Endothelial cell of umbilical vein (primary cell): ENCODE data around the gene GSTO2. TPM values are rescaled to one million over a fixed set of nuclear protein-coding genes. Genes with fewer than 3 reads are reported as not detected.

ENCODE experiments used
- BruUV-seq: library from RNA; stranded (reverse); fragments of 400-500 nt; replicated peaks from 2 replicates; lab custom pipeline; 2021; lab: Mats Ljungman, UMichigan
- CTCF ChIA-PET: fragments of 300-600, 350-600 bp; sonication (Branson Sonifier 250); formaldehyde crosslinking; loops from one replicate; lab custom pipeline; 2021; ENCODE audit warnings: antibody characterized with exemption, inconsistent platforms; lab: Charles Lee
- POLR2A ChIA-PET: fragments of 300-600, 350-600 bp; sonication (Branson Sonifier 250); formaldehyde crosslinking; loops from one replicate; lab custom pipeline; 2021; ENCODE audit warnings: antibody characterized with exemption, inconsistent platforms; lab: Charles Lee
- DNase-seq: peaks from one replicate; pipeline ENCODE4 v3.0.0-alpha.2; 2011; ENCODE audit warnings: low read depth, low spot score
- FAIRE-seq: peaks from 2 replicates; lab custom pipeline; 2011; peaks lifted over from hg19 to GRCh38; lab: Jason Lieb, UNC
- H2AFZ ChIP-seq: 2 replicates; pipeline ENCODE4 v1.6.0; 2012; ENCODE audit warnings: low read depth, low read length, control low read depth, inconsistent platforms
- H3K27ac ChIP-seq: 2 replicates; pipeline ENCODE4 v1.5.1; 2011; ENCODE audit warnings: low read depth, mild to moderate bottlenecking, control low read depth, low read length, moderate library complexity; ENCODE audit not compliant: insufficient read depth
- H3K27me3 ChIP-seq, 2 experiments: 2 replicates each; pipeline versions ENCODE4 v1.6.0 to v1.6.1; 2011; ENCODE audit warnings: low read length in 2 of 2, mixed read lengths in 1 of 2; ENCODE audit not compliant: control insufficient read depth in 2 of 2, insufficient read depth in 2 of 2
- H3K36me3 ChIP-seq, 2 experiments: 2 replicates in 1 of 2; 3 replicates in 1 of 2; pipeline ENCODE4 v1.5.1; 2011; ENCODE audit warnings: low read length in 2 of 2, mild to moderate bottlenecking in 1 of 2, moderate library complexity in 1 of 2; ENCODE audit not compliant: control insufficient read depth in 2 of 2, insufficient read depth in 2 of 2; ENCODE audit errors: extremely low read depth in 1 of 2
- H3K4me1 ChIP-seq: 3 replicates; pipeline ENCODE4 v1.5.1; 2011; ENCODE audit warnings: mild to moderate bottlenecking, low read length; ENCODE audit not compliant: control insufficient read depth, insufficient read depth; ENCODE audit errors: extremely low read depth
- H3K4me2 ChIP-seq: 2 replicates; pipeline ENCODE4 v1.6.1; 2011; ENCODE audit warnings: low read length, control low read depth, mixed read lengths; ENCODE audit not compliant: insufficient read depth
- H3K4me3 ChIP-seq, 3 experiments: fragments of 200-600 bp in 1 of 3; sonication (generic), shearing (Covaris generic) in 1 of 3; replicated peaks in 1 of 3; 2 replicates each; pipeline ENCODE4 v1.5.1; 2011 to 2016; ENCODE audit warnings: control low read depth in 3 of 3, low read length in 3 of 3, mild to moderate bottlenecking in 2 of 3, inconsistent platforms in 1 of 3, low read depth in 1 of 3, moderate library complexity in 1 of 3; ENCODE audit not compliant: insufficient read depth in 1 of 3
- H3K79me2 ChIP-seq: 2 replicates; pipeline ENCODE4 v1.6.0; 2012; ENCODE audit warnings: low read length, inconsistent platforms; ENCODE audit not compliant: control insufficient read depth, insufficient read depth
- H3K9ac ChIP-seq: replicated peaks from 2 replicates; pipeline ENCODE3; 2011; ENCODE audit warnings: low read length, control low read depth; ENCODE audit not compliant: insufficient read depth; ENCODE audit errors: extremely low read depth
- H3K9me1 ChIP-seq: replicated peaks from 3 replicates; pipeline ENCODE4 v1.6.0; 2011; ENCODE audit warnings: mild to moderate bottlenecking, low read length; ENCODE audit not compliant: control insufficient read depth, insufficient read depth; ENCODE audit errors: extremely low read depth
- H3K9me3 ChIP-seq: replicated peaks from 2 replicates; pipeline ENCODE4 v1.5.1; 2012; ENCODE audit warnings: low read length, inconsistent platforms; ENCODE audit not compliant: control insufficient read depth, insufficient read depth
- H4K20me1 ChIP-seq: replicated peaks from 2 replicates; pipeline ENCODE3; 2011; ENCODE audit warnings: mild to moderate bottlenecking, low read length; ENCODE audit not compliant: control insufficient read depth, insufficient read depth; ENCODE audit errors: extremely low read depth
- GATA2 ChIP-seq: IDR thresholded peaks from 2 replicates; pipeline ENCODE4 v1.7.0; 2011; ENCODE audit warnings: low read depth, mild to moderate bottlenecking, moderate library complexity, mixed read lengths, low read length; ENCODE audit not compliant: insufficient read length, insufficient read depth
- JUN ChIP-seq: IDR thresholded peaks from 2 replicates; pipeline ENCODE4 v1.6.1; 2011; ENCODE audit warnings: borderline replicate concordance, low read depth; ENCODE audit not compliant: insufficient read length, insufficient read depth
- MYC ChIP-seq: IDR thresholded peaks from one replicate; pipeline ENCODE4 v1.6.1; 2011; ENCODE audit warnings: mild to moderate bottlenecking, low read depth, low read length
- POLR2A ChIP-seq: IDR thresholded peaks from 2 replicates; pipeline ENCODE4 v1.6.1; 2012; ENCODE audit warnings: low read depth, mild to moderate bottlenecking, control low read depth, low read length
- POLR2AphosphoS5 ChIP-seq: IDR thresholded peaks from 2 replicates; pipeline ENCODE4 v1.6.1; 2012; ENCODE audit warnings: low read depth, mild to moderate bottlenecking, control low read depth, low read length, moderate library complexity; ENCODE audit not compliant: insufficient read depth
- dilution Hi-C: fragments of 300-500 bp; cut with MboI; formaldehyde crosslinking; loops from one replicate; pipeline ENCODE4 v1.15.0; 2019; ENCODE audit warnings: low sequenced_read_pairs; ENCODE audit not compliant: extremely low pct_ligation_motif_present
- intact Hi-C: fragments of 100-400 bp; cut with micrococcal nuclease; formaldehyde crosslinking; loops from one replicate; pipeline ENCODE4 v1.10.0; 2022
- polyA plus RNA-seq, 4 experiments: library from polyadenylated mRNA; depleted of rRNA in 3 of 4; stranded (reverse) in 3 of 4; unstranded in 1 of 4; fragments of >200 nt; gene quantifications; 2 replicates each; pipeline versions ENCODE4 v1.2.1 to v1.2.3, GENCODE V29; 2011 to 2012; ENCODE audit warnings: missing spikeins in 1 of 4
- total RNA-seq: library from RNA; stranded (reverse); gene quantifications from 2 replicates; pipeline ENCODE4 v1.2.3, GENCODE V29; 2021
- TF ChIP-seq, protein P1 (sequence below): IDR thresholded peaks from 2 replicates; pipeline ENCODE4 v1.6.1; 2011; ENCODE audit not compliant: insufficient read depth, insufficient read length

GSTO2 gene
- total and polyA plus RNA-seq, 2 donors (not counting 3 experiments of a cell fraction or from before 2014, with no cell fraction given): 0.84 to 1.4 TPM

GRCh38 chr10:104279550-104280259 is 10.7 kb downstream of the GSTO2 start:
- Histone ChIP-seq H3K9ac (no peak overlapping the region), H3K4me1 (no peaks in the 10 kb centered on the region), H4K20me1 (no peaks in the 10 kb centered on the region), H3K4me2 (no peak overlapping the region), H3K4me3 (no peak overlapping the region), H3K9me1 (no peaks in the 10 kb centered on the region), H3K27me3 (peaks cover 7 to 22% of the 10 kb centered on the region in 2 experiments), H3K79me2 (no peaks in the 10 kb centered on the region), H3K36me3 (no peaks in the 10 kb centered on the region), H3K9me3 (no peaks in the 10 kb centered on the region), H2AFZ (no peak overlapping the region), H3K27ac (no peak overlapping the region)
- dilution Hi-C loops (no loop called here), intact Hi-C loops (no loop called here)
- ChIA-PET POLR2A (no interaction called here), CTCF (interaction anchor here (0.8 to 3.1 kb wide), 4 partner anchors 10 to 20 kb away, joined by 3 to 15 read pairs (median 4); no protein-coding TSS in a partner anchor)
- BruUV-seq: no TSS peak
- no peak for TF ChIP-seq MYC
- TF ChIP-seq GATA2: no peak
- TF ChIP-seq POLR2A: no peak
- no peak for TF ChIP-seq POLR2AphosphoS5
- FAIRE-seq (no peak), DNase-seq (no peak)

DNA sequence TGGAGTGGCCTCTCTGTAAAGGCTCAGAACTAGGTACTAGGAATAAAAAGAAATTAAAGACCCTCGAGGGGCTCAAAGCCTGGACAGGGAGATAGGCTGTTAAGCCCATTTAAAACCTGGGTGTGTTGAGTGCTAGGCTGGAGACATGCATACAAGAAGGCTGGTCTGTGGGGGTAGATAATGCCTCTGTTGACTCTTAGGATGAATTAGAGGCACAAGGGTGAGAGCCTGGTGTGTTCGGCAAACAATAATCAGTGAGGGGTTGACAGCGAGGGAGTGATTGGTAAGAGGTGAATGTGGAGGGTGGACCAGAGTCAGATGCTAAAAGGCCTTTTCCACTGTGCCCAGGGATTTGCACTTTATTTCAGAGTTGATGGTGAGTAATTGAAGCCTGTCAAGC is 12.7 kb downstream of the GSTO2 start:
- no peak for TF ChIP-seq JUN
- TF ChIP-seq, protein P1, sequence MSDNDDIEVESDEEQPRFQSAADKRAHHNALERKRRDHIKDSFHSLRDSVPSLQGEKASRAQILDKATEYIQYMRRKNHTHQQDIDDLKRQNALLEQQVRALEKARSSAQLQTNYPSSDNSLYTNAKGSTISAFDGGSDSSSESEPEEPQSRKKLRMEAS: no peak
- no peak overlapping the region for H3K4me2 ChIP-seq
- H2AFZ ChIP-seq: no peak overlapping the region
- no peaks in the 10 kb centered on the region for H3K79me2 ChIP-seq
- BruUV-seq: no TSS peak
- no peaks in the 10 kb centered on the region for H3K4me1 ChIP-seq
- intact Hi-C loops: no loop called here
- no peaks in the 10 kb centered on the region for H4K20me1 ChIP-seq
- no peak for DNase-seq
- H3K27ac ChIP-seq: no peak overlapping the region
- CTCF ChIA-PET: interaction anchor here (0.9 to 6.6 kb wide), 3 partner anchors 7 to 69 kb away, joined by 4 to 57 read pairs (median 5); no protein-coding TSS in a partner anchor
- no peaks in the 10 kb centered on the region for H3K9me1 ChIP-seq
- no peaks in the 10 kb centered on the region for H3K9me3 ChIP-seq
- POLR2A ChIA-PET: no interaction called here
- no peaks in the 10 kb centered on the region for H3K36me3 ChIP-seq
- H3K9ac ChIP-seq: no peak overlapping the region
- dilution Hi-C loops: no loop called here
- H3K4me3 ChIP-seq: no peak overlapping the region
- H3K27me3 ChIP-seq: peaks cover 9 to 25% of the 10 kb centered on the region in 2 experiments
- FAIRE-seq: no peak
